Pancreas (tissue), 10 donors: ENCODE results near the gene DYNLL2. TPM values are rescaled to one million over a fixed set of nuclear protein-coding genes. Genes with fewer than 3 reads are reported as not detected.

Experiments used
- ATAC-seq, 4 donors: fragments of 200-7000 bp; cut with Tn5 transposase; one replicate each; pipeline versions ENCODE4 v1.8.0 to v1.9.1; 2020; ENCODE audit warnings: mild to moderate bottlenecking in 4 of 4, moderate library complexity in 4 of 4
- DNase-seq, 6 donors: peaks; one replicate each; pipeline ENCODE4 v3.0.0-alpha.2; 2020
- FAIRE-seq: peaks from 2 replicates; lab custom pipeline; 2012; peaks lifted over from hg19 to GRCh38; lab: Jason Lieb, UNC
- H3K27ac ChIP-seq, 4 donors: fragments of 200-600 bp; sonication (generic); 1 replicate in 3 of 4; 2 replicates in 1 of 4; pipeline versions ENCODE4 v1.5.0 to v1.8.0; 2020
- H3K27me3 ChIP-seq, 4 donors: fragments of 200-600 bp; one replicate each; pipeline ENCODE4 v1.8.0; 2021
- H3K36me3 ChIP-seq, 3 donors: fragments of 200-600 bp; sonication (generic) in 1 of 3; one replicate each; pipeline versions ENCODE4 v1.5.0 to v1.8.0; 2020 to 2021
- H3K4me1 ChIP-seq, 3 donors: fragments of 200-600 bp; one replicate each; pipeline ENCODE4 v1.8.0; 2021
- H3K4me3 ChIP-seq, 4 donors: fragments of 200-600 bp; sonication (generic) in 2 of 4; one replicate each; pipeline versions ENCODE4 v1.5.0 to v1.8.0; 2020 to 2021
- H3K9me3 ChIP-seq, 4 donors: fragments of 200-600 bp; one replicate each; pipeline ENCODE4 v1.8.0; 2021
- CTCF ChIP-seq, 4 donors: fragments of 200-600 bp; sonication (generic) in 3 of 4; IDR thresholded peaks; one replicate each; pipeline versions ENCODE4 v1.5.0 to v1.8.0; 2021; ENCODE audit warnings: antibody characterized with exemption in 4 of 4
- WGBS, 2 donors: extraction: QIAGEN DNeasy Blood & Tissue Kit; methylation state at CpG; one replicate each; pipeline ENCODE4 v1.1.7; 2013; 5-methylcytosine and 5-hydroxymethylcytosine counted together
- intact Hi-C, 3 donors: fragments of 100-400 bp; cut with DNase I; formaldehyde crosslinking; loops; one replicate each; pipeline versions ENCODE4 v1.11.1 to v1.14.2; 2022
- polyA plus RNA-seq, 2 donors: library from polyadenylated mRNA; stranded (reverse); fragments of 200-250 nt; gene quantifications; one replicate each; pipeline ENCODE4 v1.2.3, GENCODE V29; 2013
- total RNA-seq, 6 donors: library from RNA; stranded (reverse); fragmentation: NEBNext Ultra II Directional in 4 of 6; extraction: Animal tissue kit (Norgen Biotek cat#: 25700) in 4 of 6; gene quantifications; one replicate each; pipeline versions ENCODE4 v1.2.1 to v1.2.4, GENCODE V29; 2021 to 2023
- donor health status: healthy with polysubstance abuse.
- donor health status: DM: no; HTN: no; CAD: no; lungs with moderate emphysema.
- donor health status: DM: no; HTN: no; CAD: no.
- donor health status: control.
- donor health status: control.
- donor health status: Bipolar disorder and iron deficiency.
- donor health status: DM: yes; HTN: yes; CAD: no.
- donor health status: DM: no; HTN: no; CAD: no.
- donor health status: DM: no; HTN: no; CAD: no.
- donor health status: DM: yes; HTN: yes; CAD: no.

DYNLL2 gene
- total and polyA plus RNA-seq, 8 donors = 10.7 to 20.5 (median 13.1) TPM

- WGBS, 2 donors = 53 to 63% methylated on average over 4 of the region's 4 CpGs
- ATAC-seq = no peak
- FAIRE-seq = no peak
Measured at GRCh38 chr17:58113947-58114346, 30.7 kb downstream of the DYNLL2 start.

GRCh38 chr17:58117382-58117781, 34.2 kb downstream of the DYNLL2 start:
- ATAC-seq (no peak), FAIRE-seq (no peak)
- 82 to 92% methylated on average over 5 of the region's 5 CpGs for WGBS, 2 donors

More at GRCh38 chr17:58113947-58114346, 30.7 kb downstream of the DYNLL2 start:
- no peaks in the 10 kb centered on the region for H3K27me3 ChIP-seq
- H3K9me3 ChIP-seq = no peaks in the 10 kb centered on the region
- DNase-seq = no peak
- H3K36me3 ChIP-seq = no peaks in the 10 kb centered on the region
- no peak overlapping the region for H3K4me3 ChIP-seq
- no peak overlapping the region for H3K27ac ChIP-seq
- no peak for TF ChIP-seq CTCF (IDR thresholded peaks at IDR 0.05)
- intact Hi-C loops = loop anchor here in 2 of 3 donors (10.0 kb wide), 4 partner anchors 99 to 979 kb away; partner anchors contain the start of gene MRPS23 (in 1 of the 2)
- no peaks in the 10 kb centered on the region for H3K4me1 ChIP-seq

GRCh38 chr17:58119491-58119890, 36.3 kb downstream of the DYNLL2 start:
- no peak for FAIRE-seq
- H3K4me1 ChIP-seq = no peaks in the 10 kb centered on the region
- no peak for DNase-seq
- H3K27me3 ChIP-seq = peaks cover 0 to 11% (median 0%) of the 10 kb centered on the region in 4 donors
- H3K36me3 ChIP-seq = no peaks in the 10 kb centered on the region
- H3K27ac ChIP-seq = no peak overlapping the region
- ATAC-seq = no peak
- TF ChIP-seq CTCF (IDR thresholded peaks at IDR 0.05) = no peak
- WGBS, 2 donors = 47 to 48% methylated on average over 3 of the region's 3 CpGs
- intact Hi-C loops = loop anchor here in 2 of 3 donors (10.0 kb wide), 4 partner anchors 105 to 985 kb away; partner anchors contain the start of gene MRPS23 (in 1 of the 2)
- no peaks in the 10 kb centered on the region for H3K9me3 ChIP-seq
- no peak overlapping the region for H3K4me3 ChIP-seq

More at GRCh38 chr17:58117382-58117781, 34.2 kb downstream of the DYNLL2 start:
- TF ChIP-seq CTCF (IDR thresholded peaks at IDR 0.05) = no peak
- Histone ChIP-seq H3K36me3 (no peaks in the 10 kb centered on the region), H3K4me1 (no peaks in the 10 kb centered on the region), H3K9me3 (no peaks in the 10 kb centered on the region), H3K27me3 (peaks cover 0 to 6% (median 0%) of the 10 kb centered on the region in 4 donors), H3K27ac (no peak overlapping the region), H3K4me3 (no peak overlapping the region)
- intact Hi-C loops = loop anchor here in 2 of 3 donors (10.0 kb wide), 4 partner anchors 103 to 983 kb away; partner anchors contain the start of gene MRPS23 (in 1 of the 2)
- no peak for DNase-seq

- Histone ChIP-seq H3K9me3 (no peaks in the 10 kb centered on the region), H3K27me3 (peaks cover 0 to 11% (median 0%) of the 10 kb centered on the region in 4 donors), H3K4me3 (no peak overlapping the region), H3K36me3 (no peaks in the 10 kb centered on the region), H3K27ac (no peak overlapping the region), H3K4me1 (no peaks in the 10 kb centered on the region)
- FAIRE-seq (no peak), DNase-seq (peak in 3 of 6 donors; percentile 10 to 57 (median 29)), ATAC-seq (peak; percentile 41 to 88 (median 62))
- intact Hi-C loops = no loop called here
- WGBS, 2 donors = 18 to 22% methylated on average over 7 of the region's 7 CpGs
- TF ChIP-seq CTCF (IDR thresholded peaks at IDR 0.05) = no peak
Measured at GRCh38 chr17:58120195-58120822, 37.1 kb downstream of the DYNLL2 start.

- no peak for ATAC-seq
- no peaks in the 10 kb centered on the region for H3K36me3 ChIP-seq
- no peak for FAIRE-seq
- no peak for DNase-seq
- no peaks in the 10 kb centered on the region for H3K9me3 ChIP-seq
- H3K4me3 ChIP-seq = no peak overlapping the region
- H3K4me1 ChIP-seq = no peaks in the 10 kb centered on the region
- 51 to 54% methylated on average over 4 to 5 of the region's 5 CpGs for WGBS, 2 donors
- peaks cover 0 to 11% (median 0%) of the 10 kb centered on the region in 4 donors for H3K27me3 ChIP-seq
- intact Hi-C loops = no loop called here
- no peak overlapping the region for H3K27ac ChIP-seq
- TF ChIP-seq CTCF (IDR thresholded peaks at IDR 0.05) = no peak
Measured at GRCh38 chr17:58121925-58122324, 38.7 kb downstream of the DYNLL2 start.
